MM.1S (cell line): ENCODE results near the gene THAP2.

ENCODE experiments used
- DNase-seq: peaks from one replicate; pipeline ENCODE4 v3.0.0-alpha.2; 2015
- H2AFZ ChIP-seq: fragments of 300-600 bp; sonication (generic); 2 replicates; pipeline ENCODE4 v1.6.0; 2016; ENCODE audit warnings: antibody characterized with exemption, low read length
- H3F3A ChIP-seq: fragments of 300-600 bp; sonication (generic); 2 replicates; pipeline ENCODE4 v1.6.1; 2016; ENCODE audit warnings: mild to moderate bottlenecking, antibody characterized with exemption, low read length, moderate library complexity, mixed read lengths; ENCODE audit not compliant: insufficient read depth
- H3K27ac ChIP-seq: fragments of 300-600 bp; sonication (generic); 2 replicates; pipeline ENCODE4 v1.5.1; 2016; ENCODE audit warnings: mild to moderate bottlenecking, low read length
- H3K27me3 ChIP-seq: fragments of 300-600 bp; sonication (generic); replicated peaks from 2 replicates; pipeline ENCODE4 v1.6.0; 2016; ENCODE audit warnings: low read length; ENCODE audit not compliant: insufficient read depth
- H3K36me3 ChIP-seq: fragments of 300-600 bp; sonication (generic); replicated peaks from 2 replicates; pipeline ENCODE4 v1.6.1; 2016; ENCODE audit warnings: mild to moderate bottlenecking, low read length, mixed read lengths; ENCODE audit not compliant: insufficient read depth
- H3K4me1 ChIP-seq: fragments of 300-600 bp; sonication (generic); 2 replicates; pipeline ENCODE4 v1.6.1; 2016; ENCODE audit warnings: low read length, mixed read lengths
- H3K4me2 ChIP-seq: fragments of 300-600 bp; sonication (generic); 2 replicates; pipeline ENCODE4 v1.6.0; 2016; ENCODE audit warnings: low read depth, low read length
- H3K4me3 ChIP-seq: fragments of 300-600 bp; sonication (generic); 2 replicates; pipeline ENCODE4 v1.5.1; 2016; ENCODE audit warnings: low read length, mixed read lengths
- H3K79me2 ChIP-seq: fragments of 300-600 bp; sonication (generic); 2 replicates; pipeline ENCODE4 v1.6.1; 2016; ENCODE audit warnings: mixed run types, low read length, mixed read lengths
- H3K9ac ChIP-seq: fragments of 300-600 bp; sonication (generic); 2 replicates; pipeline ENCODE4 v1.6.1; 2016; ENCODE audit warnings: low read length, mixed read lengths
- H3K9me2 ChIP-seq: fragments of 300-600 bp; sonication (generic); replicated peaks from 2 replicates; pipeline ENCODE4 v1.6.1; 2016; ENCODE audit warnings: mild to moderate bottlenecking, low read length, mixed read lengths; ENCODE audit not compliant: insufficient read depth
- H3K9me3 ChIP-seq: fragments of 300-600 bp; sonication (generic); replicated peaks from 2 replicates; pipeline ENCODE4 v1.6.1; 2016; ENCODE audit warnings: mild to moderate bottlenecking, low read length, mixed read lengths; ENCODE audit not compliant: insufficient read depth
- H4K20me1 ChIP-seq: fragments of 300-600 bp; sonication (generic); 2 replicates; pipeline ENCODE4 v1.6.1; 2016; ENCODE audit warnings: mild to moderate bottlenecking, low read length, moderate library complexity, mixed read lengths; ENCODE audit not compliant: insufficient read depth
- CTCF ChIP-seq: fragments of 300-600 bp; sonication (generic); IDR thresholded peaks from 2 replicates; pipeline ENCODE4 v1.5.1; 2016; ENCODE audit warnings: antibody characterized with exemption, low read length, mixed read lengths
- EZH2 ChIP-seq: fragments of 300-600 bp; sonication (generic); optimal IDR thresholded peaks from 2 replicates; pipeline ENCODE3; 2017; ENCODE audit warnings: low read depth, mild to moderate bottlenecking, antibody characterized with exemption, low read length, mixed read lengths
- EZH2phosphoT487 ChIP-seq: fragments of 300-600 bp; sonication (generic); IDR thresholded peaks from 2 replicates; pipeline ENCODE4 v1.6.1; 2018; ENCODE audit warnings: antibody characterized with exemption, low read length

THAP2 gene

DNA sequence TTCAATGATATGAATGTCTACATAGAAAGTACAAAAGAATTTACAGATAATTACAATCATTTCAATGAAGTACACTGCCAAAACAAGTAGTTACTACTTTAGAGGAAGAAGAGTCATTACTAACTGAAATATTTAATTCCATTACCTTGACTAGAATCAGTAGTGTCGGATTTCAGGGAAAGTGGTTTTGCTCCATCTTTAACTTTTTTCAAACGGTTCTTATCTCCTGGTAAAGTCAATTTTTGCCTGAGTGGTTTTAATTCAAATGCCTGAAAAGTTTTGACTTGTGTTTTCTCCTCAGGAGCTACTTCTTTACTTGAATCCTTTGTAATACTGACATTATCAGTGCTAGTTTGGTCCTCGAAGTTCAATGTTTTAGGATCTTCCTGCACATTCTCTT is 7.4 kb upstream of the THAP2 start:
- H3K27me3 ChIP-seq: no peaks in the 10 kb centered on the region
- H3K36me3 ChIP-seq: peaks cover 20% of the 10 kb centered on the region; the same call in 1 of the 2 replicates
- TF ChIP-seq EZH2 (no peak), EZH2phosphoT487 (no peak), CTCF (no peak)
- no peak overlapping the region for H3K9ac ChIP-seq
- no peak overlapping the region for H3K27ac ChIP-seq
- H3K4me3 ChIP-seq: no peak overlapping the region
- no peaks in the 10 kb centered on the region for H3F3A ChIP-seq
- peaks cover 5% of the 10 kb centered on the region; the same call in 1 of the 2 replicates for H4K20me1 ChIP-seq
- no peak for DNase-seq
- no peaks in the 10 kb centered on the region for H3K9me2 ChIP-seq
- H3K9me3 ChIP-seq: no peaks in the 10 kb centered on the region
- H3K79me2 ChIP-seq: peaks cover 91% of the 10 kb centered on the region
- no peak overlapping the region for H2AFZ ChIP-seq
- H3K4me2 ChIP-seq: no peak overlapping the region
- 0 out of 2 replicates have a peak, but pooled peaks cover 2% of the 10 kb centered on the region for H3K4me1 ChIP-seq

DNA sequence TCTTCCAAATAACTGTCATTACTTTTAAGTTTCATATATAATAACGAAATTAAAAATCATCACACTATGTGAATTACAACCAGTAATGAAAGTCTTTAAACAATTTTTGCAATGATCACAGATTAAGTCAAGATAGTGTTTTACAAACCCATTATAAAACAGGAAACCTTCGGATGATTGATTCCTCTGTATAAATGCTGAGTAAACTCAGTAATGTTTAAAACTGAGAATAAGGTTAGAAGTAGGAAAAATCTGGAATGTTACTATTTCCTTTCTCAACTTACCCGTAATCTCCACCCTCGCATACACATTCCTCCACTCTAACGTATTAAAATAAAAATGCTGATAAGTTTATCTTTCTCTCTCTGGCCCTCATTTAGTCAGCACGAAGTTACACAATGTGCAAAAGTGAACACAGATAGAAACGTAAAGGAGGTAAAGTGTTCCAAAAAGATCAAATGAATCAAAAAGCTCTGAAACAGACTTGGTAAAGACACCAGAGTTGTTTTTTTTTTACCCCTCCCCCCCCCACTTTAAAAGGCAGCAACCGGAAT is 2.0 kb upstream of the THAP2 start:
- Histone ChIP-seq H3K9me3 (no peaks in the 10 kb centered on the region), H3K9ac (peak overlapping the region; percentile 88), H3K4me1 (0 out of 2 replicates have a peak, but pooled peaks cover 13% of the 10 kb centered on the region), H3F3A (peaks cover 25% of the 10 kb centered on the region), H3K36me3 (peaks cover 12% of the 10 kb centered on the region; the same call in 1 of the 2 replicates), H3K9me2 (no peaks in the 10 kb centered on the region), H3K27ac (no peak overlapping the region; the same call in 1 of the 2 replicates), H3K4me2 (peak overlapping the region; percentile 93), H3K27me3 (no peaks in the 10 kb centered on the region), H2AFZ (no peak overlapping the region), H3K79me2 (peaks cover 84% of the 10 kb centered on the region), H4K20me1 (peaks cover 4% of the 10 kb centered on the region; the same call in 1 of the 2 replicates), H3K4me3 (peak overlapping the region; percentile 85)
- no peak for DNase-seq
- TF ChIP-seq EZH2phosphoT487 (no peak), CTCF (no peak), EZH2 (no peak)

GRCh38 chr12:71662849-71663560 is 1.1 kb upstream of the THAP2 start:
- Histone ChIP-seq H3K4me3 (peak overlapping the region; percentile 85), H3K36me3 (peaks cover 11% of the 10 kb centered on the region; the same call in 1 of the 2 replicates), H3K9me3 (no peaks in the 10 kb centered on the region), H2AFZ (peak overlapping the region; percentile 84), H3K9ac (peak overlapping the region; percentile 88), H3F3A (peaks cover 25% of the 10 kb centered on the region), H3K4me1 (0 out of 2 replicates have a peak, but pooled peaks cover 13% of the 10 kb centered on the region), H3K4me2 (peak overlapping the region; percentile 93), H3K27me3 (no peaks in the 10 kb centered on the region), H4K20me1 (peaks cover 4% of the 10 kb centered on the region; the same call in 1 of the 2 replicates), H3K27ac (peak overlapping the region; percentile 80), H3K9me2 (no peaks in the 10 kb centered on the region), H3K79me2 (peaks cover 80% of the 10 kb centered on the region)
- DNase-seq: peak; percentile 60
- TF ChIP-seq CTCF (no peak), EZH2 (no peak), EZH2phosphoT487 (no peak)
